Naive B cell (primary cell): Measurements from ENCODE around the gene MPHOSPH9. TPM values are rescaled to one million over a fixed set of nuclear protein-coding genes. Genes with fewer than 3 reads are reported as not detected.
"Not testable (repeated sequence)": the region's sequence is repeated elsewhere in the genome, so short reads cannot be mapped to it uniquely, and the experiment has no call there.

Experiments
- ATAC-seq, 2 donors: fragments of 150-1000 bp; cut with Tn5 transposase; 2 replicates each; pipeline ENCODE4 v1.10.0; 2021; ENCODE audit warnings: low read depth in 2 of 2, mild to moderate bottlenecking in 2 of 2, moderate library complexity in 2 of 2
- DNase-seq: peaks from one replicate; pipeline ENCODE4 v3.0.0; 2022
- H3K27ac Mint-ChIP-seq, 6 donors: one replicate each; pipeline ENCODE4 v1.8.0; 2020 to 2022; ENCODE audit warnings: mild to moderate bottlenecking in 6 of 6, mixed read lengths in 6 of 6, moderate library complexity in 5 of 6, inconsistent platforms in 2 of 6
- H3K27me3 Mint-ChIP-seq, 3 donors: one replicate each; pipeline ENCODE4 v1.8.0; 2021 to 2022; ENCODE audit warnings: mixed read lengths in 3 of 3, mild to moderate bottlenecking in 1 of 3
- H3K36me3 Mint-ChIP-seq, 2 donors: one replicate each; pipeline ENCODE4 v1.8.0; 2020 to 2022; ENCODE audit warnings: mixed read lengths in 2 of 2, inconsistent platforms in 1 of 2, mild to moderate bottlenecking in 1 of 2
- H3K4me1 Mint-ChIP-seq, 3 donors: one replicate each; pipeline ENCODE4 v1.8.0; 2020 to 2022; ENCODE audit warnings: mixed read lengths in 3 of 3, inconsistent platforms in 1 of 3, mild to moderate bottlenecking in 1 of 3, moderate library complexity in 1 of 3
- H3K4me3 Mint-ChIP-seq, 8 donors: one replicate each; pipeline ENCODE4 v1.8.0; 2020 to 2022; ENCODE audit warnings: mild to moderate bottlenecking in 8 of 8, mixed read lengths in 8 of 8, moderate library complexity in 8 of 8, inconsistent platforms in 2 of 8
- H3K9me3 Mint-ChIP-seq, 7 donors: one replicate each; pipeline ENCODE4 v1.8.0; 2020 to 2022; ENCODE audit warnings: mixed read lengths in 7 of 7, mild to moderate bottlenecking in 5 of 7, inconsistent platforms in 2 of 7, moderate library complexity in 1 of 7
- polyA plus RNA-seq, 6 donors: library from polyadenylated mRNA; unstranded; fragments of 300-500 nt; fragmentation: Illumina TruSeq; gene quantifications; one replicate each; pipeline ENCODE4 v1.2.3, GENCODE V29; 2021; ENCODE audit warnings: low read depth in 6 of 6

Gene MPHOSPH9
- polyA plus RNA-seq, 6 donors from 2014 or later, result 20.2 to 33.6 (median 28.6) TPM

DNA sequence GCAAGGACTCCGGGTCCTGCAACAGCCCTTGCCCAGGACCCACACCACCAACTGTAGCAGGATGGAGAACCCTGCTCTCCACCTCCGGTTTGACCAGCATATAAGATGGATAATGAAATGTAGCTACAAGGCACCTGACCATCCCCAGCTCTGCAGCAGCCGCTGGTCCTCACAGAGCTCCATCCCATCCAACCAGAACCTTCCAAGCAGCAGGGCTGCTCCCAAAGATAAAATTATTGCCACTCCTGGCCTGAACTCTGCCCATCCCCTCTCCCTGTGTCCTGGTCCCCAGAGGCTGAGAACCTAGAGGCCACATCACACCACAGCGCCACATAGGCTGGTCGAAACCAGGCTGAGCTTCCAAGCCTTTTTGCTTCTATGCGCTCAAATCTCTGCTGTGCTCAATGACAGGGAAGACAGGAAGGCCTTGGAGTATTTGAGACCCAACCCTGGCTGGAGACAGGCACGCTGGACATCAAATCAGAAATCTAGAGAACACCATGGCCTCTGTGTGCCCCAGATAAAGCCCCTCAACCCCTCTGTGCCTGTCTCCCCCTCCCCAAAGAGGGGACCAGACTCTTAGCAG, 34.5 kb upstream of the MPHOSPH9 start:
- H3K9me3 Mint-ChIP-seq, result no peaks in the 10 kb centered on the region
- peaks cover 25 to 34% (median 30%) of the 10 kb centered on the region in 3 donors for H3K4me1 Mint-ChIP-seq
- DNase-seq, result no peak
- H3K4me3 Mint-ChIP-seq, result peak overlapping the region in 6 of 8 donors; percentile 59 to 86 (median 84)
- no peaks in the 10 kb centered on the region for H3K36me3 Mint-ChIP-seq
- H3K27ac Mint-ChIP-seq, result peak overlapping the region in 4 of 6 donors; percentile 75 to 90 (median 83)
- no peaks in the 10 kb centered on the region for H3K27me3 Mint-ChIP-seq
- no peak for ATAC-seq

DNA sequence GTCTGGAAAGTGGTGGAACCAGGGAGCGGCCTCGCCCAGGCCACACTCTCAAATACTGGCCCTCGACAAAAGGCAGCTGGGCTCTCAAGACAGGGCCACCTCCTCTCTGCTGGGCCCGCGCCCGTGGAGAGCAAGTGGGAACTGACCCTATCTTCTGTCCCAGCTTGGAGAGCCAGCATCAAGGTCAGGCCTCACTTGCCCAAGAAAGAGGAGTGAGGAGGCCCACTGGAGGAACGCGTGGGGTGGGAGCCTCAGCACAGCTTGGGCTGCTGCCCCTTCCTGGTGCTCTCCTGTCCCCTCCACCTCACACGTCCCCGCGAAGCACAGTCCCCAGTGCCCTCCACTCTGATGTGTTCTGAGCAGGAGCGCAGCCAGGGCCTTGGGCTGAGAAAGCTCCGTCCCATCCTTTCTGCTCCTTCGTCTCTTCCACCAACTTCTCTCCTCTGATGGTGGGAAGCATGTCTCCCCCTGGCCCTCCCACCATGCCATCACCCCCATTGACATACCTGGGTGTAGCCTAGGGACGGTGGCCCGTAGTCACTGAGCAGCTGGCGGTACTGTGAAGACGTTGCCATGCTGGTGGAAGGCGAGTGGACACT, 33.8 kb upstream of the MPHOSPH9 start:
- Mint-ChIP-seq H3K27ac (peak overlapping the region in 2 of 6 donors; percentile 47 to 56), H3K36me3 (no peaks in the 10 kb centered on the region), H3K9me3 (no peaks in the 10 kb centered on the region), H3K4me3 (peak overlapping the region in 1 of 8 donors; percentile 59), H3K4me1 (peaks cover 25 to 31% (median 30%) of the 10 kb centered on the region in 3 donors), H3K27me3 (no peaks in the 10 kb centered on the region)
- no peak for DNase-seq
- ATAC-seq, result no peak

DNA sequence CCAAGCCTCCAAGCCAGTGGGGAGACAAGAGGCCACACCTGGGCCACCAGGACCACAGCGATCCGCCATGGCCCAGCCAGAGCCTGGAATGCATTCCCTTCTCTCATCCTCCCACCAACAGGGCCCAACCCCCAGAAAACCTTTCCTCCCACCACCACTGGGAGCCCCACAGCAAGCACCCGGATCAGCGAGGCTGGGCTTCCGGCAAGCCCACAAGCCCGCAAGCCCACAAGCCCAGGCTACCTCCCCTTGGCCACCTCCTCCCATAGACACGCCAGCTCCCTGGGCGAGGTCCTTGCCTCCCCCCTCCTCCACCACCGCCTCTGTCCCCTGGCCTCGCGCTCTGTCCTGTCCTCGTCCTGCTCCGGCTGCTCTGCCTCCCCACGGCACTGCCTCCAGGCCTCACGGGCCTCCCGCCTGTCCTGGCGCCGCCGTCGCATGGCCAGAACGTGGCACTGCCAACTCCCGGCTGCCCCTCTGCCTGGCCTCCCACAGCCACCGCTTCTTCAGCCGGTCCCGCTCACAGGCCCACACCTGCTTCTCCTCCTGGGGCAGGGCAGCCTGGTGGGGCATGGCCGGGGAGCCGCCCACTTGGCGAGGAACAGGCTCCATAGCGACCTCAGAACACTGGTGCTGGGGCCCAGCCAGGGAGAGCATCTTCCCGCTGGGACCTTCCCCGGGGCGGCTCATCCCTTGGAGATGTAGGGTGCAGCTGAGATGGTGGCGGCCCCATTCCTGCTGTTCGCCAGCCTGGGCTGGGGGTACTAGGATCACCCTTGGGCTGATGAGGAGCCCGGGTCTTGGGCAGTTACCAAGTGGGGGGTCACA, 33.1 kb upstream of the MPHOSPH9 start:
- H3K27me3 Mint-ChIP-seq, result no peaks in the 10 kb centered on the region
- DNase-seq (no peak), ATAC-seq (no peak)
- no peaks in the 10 kb centered on the region for H3K9me3 Mint-ChIP-seq
- peaks cover 25 to 31% (median 30%) of the 10 kb centered on the region in 3 donors for H3K4me1 Mint-ChIP-seq
- H3K36me3 Mint-ChIP-seq, result no peaks in the 10 kb centered on the region
- H3K27ac Mint-ChIP-seq, result no peak overlapping the region
- H3K4me3 Mint-ChIP-seq, result no peak overlapping the region

GRCh38 chr12:123264642-123265041, 31.7 kb upstream of the MPHOSPH9 start:
- DNase-seq, result no peak
- peak in 1 of 2 donors; percentile 27 for ATAC-seq
- H3K4me1 Mint-ChIP-seq, result peaks cover 21 to 23% (median 23%) of the 10 kb centered on the region in 3 donors
- H3K27ac Mint-ChIP-seq, result peak overlapping the region in 1 of 6 donors; percentile 27
- H3K4me3 Mint-ChIP-seq, result no peak overlapping the region
- H3K27me3 Mint-ChIP-seq, result no peaks in the 10 kb centered on the region
- no peaks in the 10 kb centered on the region for H3K36me3 Mint-ChIP-seq
- no peaks in the 10 kb centered on the region for H3K9me3 Mint-ChIP-seq

DNA sequence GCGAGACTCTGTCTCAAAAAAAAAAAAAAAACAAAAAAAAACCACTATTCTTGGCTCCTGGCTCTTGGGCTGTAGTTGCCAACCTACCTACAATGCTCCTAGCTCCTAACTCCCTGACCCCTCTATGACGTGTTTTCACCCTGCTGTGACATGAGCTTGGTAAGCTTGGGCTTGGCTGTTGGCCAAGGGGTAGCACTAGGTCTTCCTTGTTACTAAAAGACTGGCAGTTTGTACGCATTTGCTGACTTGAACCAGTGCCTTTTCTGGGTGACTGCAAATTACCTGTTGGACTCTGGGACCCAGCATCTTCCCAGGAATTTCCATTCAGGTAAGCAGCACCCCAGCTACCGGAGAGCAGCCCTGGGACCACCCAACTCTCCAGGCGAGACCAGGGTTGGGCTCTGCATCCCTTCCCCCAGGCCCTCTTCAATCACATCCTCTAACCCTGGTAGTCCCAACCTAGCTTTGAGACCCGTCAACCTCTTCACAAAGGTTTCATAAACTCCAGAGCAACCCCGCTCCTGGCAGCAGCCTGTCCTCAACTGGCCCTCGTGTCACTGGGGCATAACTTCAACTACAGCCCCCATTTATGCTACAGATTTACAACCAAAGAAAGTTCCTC, 30.4 kb upstream of the MPHOSPH9 start:
- Mint-ChIP-seq H3K27ac (peak overlapping the region in 2 of 6 donors; percentile 21 to 88), H3K27me3 (no peaks in the 10 kb centered on the region), H3K4me1 (peaks cover 7 to 11% (median 10%) of the 10 kb centered on the region in 3 donors), H3K9me3 (no peaks in the 10 kb centered on the region), H3K36me3 (no peaks in the 10 kb centered on the region), H3K4me3 (no peak overlapping the region)
- ATAC-seq (no peak), DNase-seq (no peak)

- ATAC-seq (no peak), DNase-seq (no peak)
- Mint-ChIP-seq H3K9me3 (no peaks in the 10 kb centered on the region), H3K4me1 (peaks cover 0 to 4% (median 0%) of the 10 kb centered on the region in 3 donors), H3K27ac (no peak overlapping the region), H3K36me3 (peaks cover 4 to 8% of the 10 kb centered on the region in 2 donors), H3K4me3 (no peak overlapping the region), H3K27me3 (no peaks in the 10 kb centered on the region)
These were observed 28.3 kb upstream of the MPHOSPH9 start for GRCh38 chr12:123261196-123261595.

DNA sequence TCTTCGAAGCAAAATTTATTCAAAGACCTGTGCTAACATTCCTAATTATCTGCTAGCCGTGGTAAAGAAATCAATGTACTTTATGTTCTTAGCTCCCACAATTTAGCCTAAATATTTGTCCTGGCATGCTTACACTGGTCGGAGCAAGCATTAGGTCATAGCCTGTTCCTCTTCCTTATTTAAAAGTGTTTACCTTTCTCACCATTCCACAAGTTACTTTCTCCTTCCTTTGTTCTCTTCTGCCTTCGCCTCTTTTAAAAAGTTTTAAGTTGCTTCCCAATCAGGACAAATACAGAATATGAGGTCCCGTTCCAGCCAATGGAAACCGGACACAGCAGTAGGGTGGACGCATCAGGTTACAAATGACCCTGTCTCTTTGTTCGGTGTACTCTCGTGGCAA, 27.1 kb upstream of the MPHOSPH9 start:
- no peak overlapping the region for H3K4me3 Mint-ChIP-seq
- H3K9me3 Mint-ChIP-seq, result no peaks in the 10 kb centered on the region
- DNase-seq (no peak), ATAC-seq (no peak)
- H3K36me3 Mint-ChIP-seq, result peaks cover 4 to 8% of the 10 kb centered on the region in 2 donors
- H3K27me3 Mint-ChIP-seq, result no peaks in the 10 kb centered on the region
- peaks cover 0 to 4% (median 0%) of the 10 kb centered on the region in 3 donors for H3K4me1 Mint-ChIP-seq
- H3K27ac Mint-ChIP-seq, result no peak overlapping the region

GRCh38 chr12:123258593-123258992, 25.7 kb upstream of the MPHOSPH9 start:
- Mint-ChIP-seq H3K27me3 (no peaks in the 10 kb centered on the region), H3K4me1 (peaks cover 0 to 6% (median 1%) of the 10 kb centered on the region in 3 donors), H3K4me3 (no peak overlapping the region), H3K9me3 (no peaks in the 10 kb centered on the region), H3K36me3 (peaks cover 4 to 8% of the 10 kb centered on the region in 2 donors), H3K27ac (no peak overlapping the region)
- DNase-seq (no peak), ATAC-seq (no peak)

- no peak for ATAC-seq
- Mint-ChIP-seq H3K4me1 (peaks cover 19 to 29% (median 22%) of the 10 kb centered on the region in 3 donors), H3K9me3 (no peaks in the 10 kb centered on the region), H3K36me3 (peaks cover 8% of the 10 kb centered on the region in 2 donors), H3K4me3 (no peak overlapping the region), H3K27me3 (no peaks in the 10 kb centered on the region), H3K27ac (no peak overlapping the region)
- DNase-seq, result no peak
These were observed 22.0 kb upstream of the MPHOSPH9 start for GRCh38 chr12:123254853-123255446.

DNA sequence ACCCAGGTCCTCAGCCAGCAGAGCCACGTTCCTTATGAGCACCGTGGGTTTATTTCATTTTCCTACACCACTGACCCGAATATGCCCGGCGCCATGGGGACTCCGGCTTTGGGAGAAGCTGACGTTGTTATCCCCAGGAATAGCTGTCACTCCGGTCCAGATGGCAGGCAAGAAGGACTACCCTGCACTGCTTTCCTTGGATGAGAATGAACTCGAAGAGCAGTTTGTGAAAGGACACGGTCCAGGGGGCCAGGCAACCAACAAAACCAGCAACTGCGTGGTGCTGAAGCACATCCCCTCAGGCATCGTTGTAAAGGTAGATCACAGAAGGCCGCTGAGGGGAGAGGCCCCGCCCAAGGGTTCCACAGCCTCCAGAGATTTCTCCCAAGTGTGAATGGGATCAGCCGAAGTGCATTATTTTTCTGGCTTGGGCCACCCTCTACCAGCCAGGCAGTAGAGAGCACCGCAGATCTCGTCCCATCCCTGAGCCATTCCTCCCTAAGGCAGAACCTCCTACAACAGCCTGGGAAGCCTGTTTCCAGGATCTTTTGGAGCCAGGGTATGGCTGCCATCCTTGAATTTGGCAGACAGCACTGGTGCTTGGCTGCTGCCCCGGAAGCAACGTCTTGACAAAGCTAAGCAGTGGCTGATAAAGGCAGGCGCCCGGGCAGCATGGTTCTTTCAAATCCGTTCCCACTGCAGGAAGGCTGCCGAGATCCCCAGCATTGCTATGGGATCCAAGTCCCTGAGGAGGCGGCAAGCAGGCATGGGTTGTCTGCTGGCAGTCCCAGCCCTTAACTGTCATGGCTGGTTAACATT, 20.9 kb upstream of the MPHOSPH9 start:
- Mint-ChIP-seq H3K9me3 (no peaks in the 10 kb centered on the region), H3K27me3 (no peaks in the 10 kb centered on the region), H3K4me1 (peaks cover 22 to 31% (median 27%) of the 10 kb centered on the region in 3 donors), H3K27ac (no peak overlapping the region), H3K4me3 (peak overlapping the region in 1 of 8 donors; percentile 15), H3K36me3 (peaks cover 8 to 10% of the 10 kb centered on the region in 2 donors)
- no peak for DNase-seq
- no peak for ATAC-seq

GRCh38 chr12:123252365-123252764, 19.4 kb upstream of the MPHOSPH9 start:
- ATAC-seq, DNase-seq, H3K27me3 Mint-ChIP-seq, H3K4me3 Mint-ChIP-seq, H3K9me3 Mint-ChIP-seq: not testable (repeated sequence)
- Mint-ChIP-seq H3K27ac (peak overlapping the region in 1 of 6 donors; percentile 21), H3K36me3 (peaks cover 8 to 10% of the 10 kb centered on the region in 2 donors), H3K4me1 (peaks cover 29 to 42% (median 30%) of the 10 kb centered on the region in 3 donors)

- Mint-ChIP-seq H3K27ac (no peak overlapping the region), H3K27me3 (no peaks in the 10 kb centered on the region), H3K36me3 (peaks cover 2 to 7% of the 10 kb centered on the region in 2 donors), H3K4me1 (peaks cover 31 to 50% (median 36%) of the 10 kb centered on the region in 3 donors), H3K9me3 (peaks cover 0 to 2% (median 0%) of the 10 kb centered on the region in 7 donors), H3K4me3 (no peak overlapping the region)
- ATAC-seq (no peak), DNase-seq (no peak)
These were observed 18.6 kb upstream of the MPHOSPH9 start for GRCh38 chr12:123251403-123252076.
